Renal cortical epithelial cell (primary cell): ENCODE data around the gene ERGIC1. TPM values are rescaled to one million over a fixed set of nuclear protein-coding genes. Genes with fewer than 3 reads are reported as not detected.
"Not testable (repeated sequence)": the region's sequence is repeated elsewhere in the genome, so short reads cannot be mapped to it uniquely, and the experiment has no call there.

Source experiments
- DNase-seq: peaks from one replicate; pipeline ENCODE4 v3.0.0-alpha.2; 2011; ENCODE audit warnings: low read depth
- total RNA-seq: library from RNA; depleted of rRNA; stranded (reverse); fragments of >200 nt; gene quantifications from 2 replicates; pipeline ENCODE4 v1.2.3, GENCODE V29; 2014

Gene ERGIC1
- total RNA-seq, 1 donor from 2014 or later, result 240 TPM

- DNase-seq, result no peak
These were observed 45.1 kb downstream of the ERGIC1 start for GRCh38 chr5:172878933-172879752.

- DNase-seq, result peak; percentile 86
These were observed 47.8 kb downstream of the ERGIC1 start for GRCh38 chr5:172881691-172882370.

GRCh38 chr5:172883066-172883465, 49.0 kb downstream of the ERGIC1 start:
- DNase-seq, result no peak

- DNase-seq, result no peak
These were observed 51.7 kb downstream of the ERGIC1 start for GRCh38 chr5:172885597-172886340.

GRCh38 chr5:172886476-172886875, 52.4 kb downstream of the ERGIC1 start:
- no peak for DNase-seq

- peak; percentile 95 for DNase-seq
These were observed 53.0 kb downstream of the ERGIC1 start for GRCh38 chr5:172886974-172887501.

GRCh38 chr5:172887692-172888091, 53.6 kb downstream of the ERGIC1 start:
- DNase-seq, result no peak

- DNase-seq, result no peak
These were observed 56.6 kb downstream of the ERGIC1 start for GRCh38 chr5:172890659-172891058.

- DNase-seq, result peak; percentile 86
These were observed 57.8 kb downstream of the ERGIC1 start for GRCh38 chr5:172891716-172892421.

GRCh38 chr5:172892713-172893112, 58.7 kb downstream of the ERGIC1 start:
- no peak for DNase-seq

- no peak for DNase-seq
These were observed 60.8 kb downstream of the ERGIC1 start for GRCh38 chr5:172894767-172895388.

GRCh38 chr5:172895549-172895948, 61.5 kb downstream of the ERGIC1 start:
- DNase-seq, result no peak

- DNase-seq, result peak; percentile 74
These were observed 62.4 kb downstream of the ERGIC1 start for GRCh38 chr5:172896465-172896864.

- not testable (repeated sequence) for DNase-seq
These were observed 63.0 kb downstream of the ERGIC1 start for GRCh38 chr5:172897067-172897466.

GRCh38 chr5:172897481-172898217, 63.6 kb downstream of the ERGIC1 start:
- DNase-seq, result peak; percentile 96

- DNase-seq, result no peak
These were observed 64.3 kb downstream of the ERGIC1 start for GRCh38 chr5:172898218-172898842.

- no peak for DNase-seq
These were observed 64.9 kb downstream of the ERGIC1 start for GRCh38 chr5:172898843-172899369.

- DNase-seq, result no peak
These were observed 65.4 kb downstream of the ERGIC1 start for GRCh38 chr5:172899436-172899835.

GRCh38 chr5:172901012-172901780, 67.1 kb downstream of the ERGIC1 start:
- peak; percentile 99 for DNase-seq
